Mammary epithelial cell (primary cell): ENCODE measurements around the gene RTN4.

ENCODE experiments used
- CTCF ChIP-seq, 2 donors: IDR thresholded peaks in 1 of 2; conservative IDR thresholded peaks in 1 of 2; 2 replicates each; pipeline ENCODE4 v1.5.1; 2011 to 2012; ENCODE audit warnings: inconsistent platforms in 2 of 2, low read length in 2 of 2, mild to moderate bottlenecking in 2 of 2, control low read depth in 1 of 2, low read depth in 1 of 2; ENCODE audit not compliant: insufficient read depth in 1 of 2; ENCODE audit errors: extremely low read depth in 1 of 2
- EZH2 ChIP-seq: IDR thresholded peaks from 2 replicates; pipeline ENCODE4 v1.6.1; 2012; ENCODE audit warnings: low read length, inconsistent platforms, borderline replicate concordance

- TF ChIP-seq CTCF (conservative IDR thresholded peaks at IDR 0.05 in 1 of 2, IDR thresholded peaks at IDR 0.05 in 1 of 2; ENCODE audit: extremely low read depth in 1 of 2, insufficient read depth in 1 of 2, low read depth in 1 of 2, low read length in 2 of 2): no peak
- TF ChIP-seq EZH2: no peak
These were observed 5.8 kb upstream of the RTN4 start for GRCh38 chr2:55056024-55056521.
